ENCODE results near the gene MTURN. TPM values are rescaled to one million over a fixed set of nuclear protein-coding genes. Genes with fewer than 3 reads are reported as not detected.

The MTURN gene
- total RNA-seq, 6 experiments from 2014 or later, result 2.2 to 5.2 (median 2.9) TPM

DNA sequence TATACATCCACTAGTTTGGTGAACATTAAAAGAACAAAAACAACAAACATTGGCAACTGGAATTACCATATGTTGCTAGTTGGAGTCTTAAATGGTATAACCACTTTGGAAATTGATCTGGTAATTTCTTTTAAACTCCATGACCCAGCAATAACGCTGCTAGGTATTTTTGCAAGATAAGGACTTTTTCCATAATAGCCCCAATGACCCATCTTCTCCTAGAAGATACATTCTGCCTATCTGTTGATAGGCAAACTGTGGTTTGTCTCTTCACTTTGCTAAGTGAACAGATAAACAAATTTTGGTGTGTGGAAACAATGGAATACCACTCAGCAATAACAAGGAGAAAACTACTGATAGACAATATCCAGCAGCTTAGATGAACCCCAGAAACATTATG, 30.6 kb upstream of the MTURN start:
- H3K9me3 ChIP-seq, result no peaks in the 10 kb centered on the region
- H3K27me3 ChIP-seq, result no peaks in the 10 kb centered on the region
- H3K36me3 ChIP-seq, result no peaks in the 10 kb centered on the region
- DNase-seq, result no peak
- no peak for ATAC-seq
- no peak overlapping the region for H3K27ac ChIP-seq
- 87% methylated on average over 1 of the region's 1 CpG for WGBS (ENCODE audit: insufficient coverage, low coverage, low lambda C conversion rate, missing lambda C conversion rate)
- H3K4me3 ChIP-seq, result no peak overlapping the region
- TF ChIP-seq POLR2A (IDR thresholded peaks at IDR 0.05) (no peak), CTCF (IDR thresholded peaks at IDR 0.05) (no peak)
- intact Hi-C loops (cut with DNase I), result no loop called here
- H3K4me1 ChIP-seq, result no peaks in the 10 kb centered on the region

GRCh38 chr7:30112103-30112713, 22.6 kb upstream of the MTURN start:
- H3K4me1 ChIP-seq, result no peaks in the 10 kb centered on the region
- no peaks in the 10 kb centered on the region for H3K27me3 ChIP-seq
- no peak overlapping the region for H3K27ac ChIP-seq
- ATAC-seq, result no peak
- WGBS (ENCODE audit: insufficient coverage, low coverage, low lambda C conversion rate, missing lambda C conversion rate), result 96% methylated on average over 5 of the region's 5 CpGs
- intact Hi-C loops (cut with DNase I), result no loop called here
- no peak overlapping the region for H3K4me3 ChIP-seq
- H3K9me3 ChIP-seq, result peaks cover 0 to 12% (median 0%) of the 10 kb centered on the region in 4 donors
- no peak for DNase-seq
- H3K36me3 ChIP-seq, result no peaks in the 10 kb centered on the region
- TF ChIP-seq POLR2A (IDR thresholded peaks at IDR 0.05), result no peak
- TF ChIP-seq CTCF (IDR thresholded peaks at IDR 0.05), result no peak

DNA sequence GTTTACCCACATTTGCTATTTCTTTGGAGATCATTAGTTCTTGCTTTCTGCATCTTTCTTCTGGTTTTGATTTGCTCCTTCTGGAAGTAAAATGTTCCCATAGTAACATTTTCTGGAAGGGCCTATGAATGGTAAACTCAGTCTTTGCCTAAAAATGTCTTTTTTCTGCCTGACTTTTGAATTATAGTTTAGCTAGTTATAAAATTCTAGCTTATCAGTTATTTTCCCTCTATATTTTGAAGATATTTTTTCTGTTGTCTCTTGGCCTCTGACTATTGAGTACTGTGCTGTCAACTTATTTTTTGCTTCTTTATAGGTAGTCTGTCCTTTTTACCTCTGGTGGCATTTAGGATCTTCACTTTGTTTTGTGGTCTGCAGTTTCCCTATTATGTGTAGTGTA, 21.6 kb upstream of the MTURN start:
- Histone ChIP-seq H3K27me3 (no peaks in the 10 kb centered on the region), H3K4me1 (no peaks in the 10 kb centered on the region), H3K27ac (no peak overlapping the region), H3K9me3 (peaks cover 0 to 12% (median 0%) of the 10 kb centered on the region in 4 donors), H3K4me3 (no peak overlapping the region), H3K36me3 (no peaks in the 10 kb centered on the region)
- no peak for DNase-seq
- no peak for TF ChIP-seq POLR2A (IDR thresholded peaks at IDR 0.05)
- TF ChIP-seq CTCF (IDR thresholded peaks at IDR 0.05), result no peak
- intact Hi-C loops (cut with DNase I), result no loop called here
- ATAC-seq, result no peak

- H3K4me1 ChIP-seq, result no peaks in the 10 kb centered on the region
- intact Hi-C loops (cut with DNase I), result no loop called here
- no peak overlapping the region for H3K4me3 ChIP-seq
- H3K27me3 ChIP-seq, result no peaks in the 10 kb centered on the region
- H3K36me3 ChIP-seq, result no peaks in the 10 kb centered on the region
- no peak overlapping the region for H3K27ac ChIP-seq
- no peak for TF ChIP-seq POLR2A (IDR thresholded peaks at IDR 0.05)
- no peak for TF ChIP-seq CTCF (IDR thresholded peaks at IDR 0.05)
- 92% methylated on average over 3 of the region's 3 CpGs for WGBS (ENCODE audit: insufficient coverage, low coverage, low lambda C conversion rate, missing lambda C conversion rate)
- DNase-seq (no peak), ATAC-seq (no peak)
- peaks cover 0 to 12% (median 0%) of the 10 kb centered on the region in 4 donors for H3K9me3 ChIP-seq
These were observed 20.1 kb upstream of the MTURN start for GRCh38 chr7:30114536-30115238.

Data from right lobe of liver (tissue), 6 donors.